ENCODE data around the gene EPN1.

EPN1 gene

DNA sequence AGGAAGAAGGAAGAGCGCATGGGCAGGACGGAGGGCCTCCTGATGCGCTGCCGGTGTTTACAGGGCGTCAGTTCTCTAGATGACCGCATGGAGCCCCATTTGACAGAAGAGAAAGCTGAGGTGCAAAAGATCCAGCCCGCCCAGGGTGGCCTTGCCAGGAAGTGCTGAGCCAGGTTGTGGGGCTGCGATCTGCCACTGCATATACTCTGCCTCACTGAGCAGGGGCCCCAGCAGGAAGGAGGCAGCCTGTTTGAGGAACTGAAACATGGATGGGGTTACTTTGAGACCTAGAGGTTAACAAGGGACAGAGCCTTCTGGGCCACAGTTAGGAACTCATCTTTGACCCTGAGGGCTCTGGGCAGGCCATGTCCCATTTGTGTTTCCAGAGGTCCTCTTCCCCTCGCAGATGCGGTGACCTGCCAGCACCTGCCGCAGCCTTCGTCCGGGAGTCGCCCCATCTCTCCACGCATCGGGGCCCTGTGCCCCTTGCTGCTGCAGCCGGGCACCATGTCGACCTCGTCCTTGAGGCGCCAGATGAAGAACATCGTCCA lies 3.2 kb downstream of the EPN1 start:
- no peak for DNase-seq (ENCODE audit: low read depth in 2 of 2, low spot score in 1 of 2)

- DNase-seq (ENCODE audit: low read depth in 2 of 2, low spot score in 1 of 2): no peak
Observed at GRCh38 chr19:55679343-55680257, 4.6 kb downstream of the EPN1 start.

DNA sequence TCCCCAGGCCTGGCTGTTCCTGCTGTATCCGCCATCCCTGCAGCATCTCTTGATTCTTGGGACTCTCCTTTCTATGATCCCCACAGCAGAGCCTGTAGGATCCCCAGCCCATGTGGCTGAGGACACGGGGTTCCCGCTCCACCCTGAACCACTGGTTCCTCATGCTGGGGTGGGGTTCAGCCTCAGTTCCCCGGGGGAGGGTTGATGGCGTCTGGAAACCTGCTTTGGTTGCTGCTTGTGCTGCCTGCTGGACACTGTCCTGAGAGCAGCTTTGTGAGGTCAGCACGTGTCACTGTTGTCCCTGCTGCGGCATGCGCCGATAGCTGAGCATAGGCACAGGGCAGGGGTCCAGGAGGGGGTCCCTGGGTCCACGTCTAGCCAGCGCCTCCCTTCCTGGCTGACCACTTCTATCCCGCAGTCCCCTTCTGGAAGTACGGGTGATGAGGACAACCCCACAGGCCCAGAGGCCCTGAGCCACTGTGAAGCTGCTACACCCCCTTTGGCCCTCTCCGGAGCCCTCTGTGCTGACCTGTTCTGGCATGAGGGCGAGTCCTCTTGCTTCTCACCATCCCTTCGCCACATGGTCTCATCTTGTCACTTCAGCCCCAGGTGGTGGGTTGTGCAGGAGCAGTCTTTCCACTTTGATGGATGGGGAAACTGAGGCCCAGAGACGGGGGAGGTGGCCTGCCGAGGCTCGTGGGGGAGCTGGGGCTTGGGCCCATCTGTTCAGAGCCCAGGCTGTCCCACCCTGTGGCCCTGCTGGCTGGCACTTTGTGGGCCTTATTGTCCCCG lies 5.5 kb downstream of the EPN1 start:
- no peak for DNase-seq (ENCODE audit: low read depth in 2 of 2, low spot score in 1 of 2)

GRCh38 chr19:55681131-55682092 lies 6.4 kb downstream of the EPN1 start:
- no peak for DNase-seq (ENCODE audit: low read depth in 2 of 2, low spot score in 1 of 2)

- DNase-seq (ENCODE audit: low read depth in 2 of 2, low spot score in 1 of 2): no peak
Observed at GRCh38 chr19:55683449-55684261, 8.6 kb downstream of the EPN1 start.

DNA sequence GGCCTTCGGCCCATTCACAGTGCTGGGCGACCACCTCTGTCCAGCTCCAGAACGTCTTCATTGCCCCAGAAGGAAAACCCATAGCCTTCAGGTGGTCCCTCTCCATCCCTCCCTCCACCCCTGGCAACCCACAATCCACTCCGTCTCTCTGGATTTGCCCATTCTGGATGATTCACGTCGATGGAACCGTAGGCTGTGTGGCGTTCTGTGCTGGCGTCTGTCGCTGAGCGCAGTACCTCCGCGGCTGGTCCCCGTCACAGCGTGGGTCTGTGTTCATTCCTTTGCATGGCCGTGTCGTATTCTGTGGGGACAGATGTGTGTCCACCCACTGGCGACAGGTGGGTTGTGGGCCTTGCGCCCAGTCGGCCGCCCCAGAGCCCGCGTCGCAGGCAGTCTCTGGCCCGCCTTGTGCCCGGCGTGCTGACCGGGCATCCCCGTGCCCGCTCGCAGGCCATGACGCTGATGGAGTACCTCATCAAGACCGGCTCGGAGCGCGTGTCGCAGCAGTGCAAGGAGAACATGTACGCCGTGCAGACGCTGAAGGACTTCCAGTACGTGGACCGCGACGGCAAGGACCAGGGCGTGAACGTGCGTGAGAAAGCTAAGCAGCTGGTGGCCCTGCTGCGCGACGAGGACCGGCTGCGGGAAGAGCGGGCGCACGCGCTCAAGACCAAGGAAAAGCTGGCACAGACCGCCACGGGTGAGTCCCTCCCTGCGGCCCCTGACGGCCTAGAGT lies 10.1 kb downstream of the EPN1 start:
- no peak for DNase-seq (ENCODE audit: low read depth in 2 of 2, low spot score in 1 of 2)

- DNase-seq (ENCODE audit: low read depth in 2 of 2, low spot score in 1 of 2): no peak
Observed at GRCh38 chr19:55685776-55686175, 10.8 kb downstream of the EPN1 start.

GRCh38 chr19:55686311-55687050 lies 11.5 kb downstream of the EPN1 start:
- DNase-seq (ENCODE audit: low read depth in 2 of 2, low spot score in 1 of 2): no peak

- DNase-seq (ENCODE audit: low read depth in 2 of 2, low spot score in 1 of 2): no peak
Observed at GRCh38 chr19:55687281-55688201, 12.5 kb downstream of the EPN1 start.

- no peak for DNase-seq (ENCODE audit: low read depth in 2 of 2, low spot score in 1 of 2)
Observed at GRCh38 chr19:55688422-55689218, 13.6 kb downstream of the EPN1 start.

DNA sequence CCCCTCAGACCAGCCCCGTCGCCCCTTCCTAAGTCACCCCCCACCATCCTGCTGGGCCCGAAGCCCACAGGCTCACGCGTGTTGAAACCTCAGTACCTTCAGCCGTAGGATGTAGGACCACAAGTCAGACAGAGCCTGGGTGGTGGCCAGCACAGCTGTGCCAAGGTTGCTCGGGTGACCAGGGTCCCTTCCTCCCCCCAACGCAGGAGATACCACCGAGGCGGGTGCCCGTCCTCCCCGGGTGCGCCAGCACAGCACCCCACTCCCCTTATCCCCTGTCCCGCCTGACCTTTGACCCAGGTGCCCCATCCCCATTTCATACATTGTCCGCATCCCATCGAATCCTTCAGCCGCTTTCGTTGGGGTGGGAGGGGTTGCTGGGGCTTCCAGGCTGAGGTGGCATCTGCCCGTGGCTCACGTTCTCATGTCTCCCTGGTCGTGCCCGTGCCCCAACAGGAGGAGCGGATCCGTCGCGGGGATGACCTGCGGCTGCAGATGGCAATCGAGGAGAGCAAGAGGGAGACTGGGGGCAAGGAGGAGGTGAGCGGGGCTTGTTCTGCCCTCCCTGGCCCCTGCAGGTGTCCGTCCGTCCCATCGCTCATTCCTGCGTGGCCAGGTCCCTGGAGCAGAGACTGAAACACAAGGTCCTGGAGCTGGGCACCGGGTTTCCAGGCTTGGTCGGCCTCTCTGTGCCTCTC lies 14.5 kb downstream of the EPN1 start:
- no peak for DNase-seq (ENCODE audit: low read depth in 2 of 2, low spot score in 1 of 2)

DNA sequence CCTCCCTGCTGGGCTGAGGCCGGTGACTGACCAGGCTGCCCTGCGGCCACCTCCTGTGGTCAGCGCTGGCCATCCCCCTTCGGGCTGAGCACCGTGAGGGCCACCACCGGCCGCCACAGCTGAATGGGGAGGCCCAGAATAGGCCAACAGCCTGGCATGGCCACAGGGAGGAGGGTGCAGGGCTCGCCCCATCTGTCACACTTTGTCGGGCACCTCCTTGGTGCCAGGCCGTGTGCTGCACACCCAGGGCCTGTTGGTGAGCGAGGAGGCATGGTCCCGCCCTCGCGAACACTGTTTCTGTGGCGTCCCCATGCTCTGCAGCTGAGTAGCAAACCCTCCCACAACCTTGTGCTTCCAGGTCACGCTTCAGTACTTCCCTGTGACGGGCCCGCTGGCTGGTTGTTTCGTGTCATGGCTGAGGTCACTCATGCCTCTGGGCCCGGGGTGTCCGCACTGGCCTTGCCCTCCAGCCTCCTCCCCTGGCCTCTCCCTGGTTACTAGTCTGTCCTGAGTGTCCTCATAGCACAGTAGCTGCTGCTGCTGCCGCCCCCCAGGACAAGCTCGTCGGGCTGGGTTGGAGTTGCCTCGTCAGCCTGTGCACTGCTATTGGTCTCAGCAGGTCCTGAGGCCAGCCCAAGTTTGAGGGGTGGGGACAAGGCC lies 15.2 kb downstream of the EPN1 start:
- no peak for DNase-seq (ENCODE audit: low read depth in 2 of 2, low spot score in 1 of 2)

DNA sequence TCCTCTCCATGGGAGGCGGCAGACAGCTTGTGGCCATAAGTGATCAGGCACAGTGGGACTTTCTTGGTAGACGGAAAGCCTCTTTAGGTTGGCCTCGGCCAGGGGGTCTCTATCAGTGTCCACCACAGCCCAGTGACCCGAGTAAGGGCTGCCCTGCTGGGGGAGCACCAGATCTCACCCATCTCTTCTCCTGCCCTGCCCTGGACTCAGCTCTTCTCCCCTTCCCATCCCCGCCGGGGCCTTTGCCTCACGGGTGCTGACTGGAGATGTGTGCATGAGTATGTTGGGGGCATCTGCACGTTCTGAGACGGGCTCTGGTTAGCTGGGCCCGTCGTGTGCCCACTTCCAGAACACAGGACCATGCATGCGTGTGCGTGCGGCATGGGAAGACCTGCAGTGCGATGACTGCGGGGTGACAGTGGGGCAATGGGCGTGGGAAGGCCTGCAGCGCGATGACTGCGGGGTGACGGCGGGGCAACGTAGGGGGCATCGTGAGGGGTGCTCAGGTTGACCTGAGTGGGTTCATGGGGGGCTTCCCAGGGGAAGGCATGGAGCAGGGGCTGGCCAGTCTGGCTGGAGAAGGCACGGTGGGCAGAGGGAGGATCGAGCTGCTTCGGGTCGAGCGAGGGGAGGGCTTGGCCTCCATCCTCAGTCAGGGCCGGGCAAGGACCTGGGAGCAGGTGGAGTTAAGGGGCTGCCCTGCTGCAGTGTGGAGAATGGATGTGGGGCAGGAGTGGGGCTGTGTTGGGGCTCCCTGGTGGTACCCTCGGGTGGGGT lies 15.9 kb downstream of the EPN1 start:
- DNase-seq (ENCODE audit: low read depth in 2 of 2, low spot score in 1 of 2): no peak

- DNase-seq (ENCODE audit: low read depth in 2 of 2, low spot score in 1 of 2): no peak
Observed at GRCh38 chr19:55691561-55692481, 16.8 kb downstream of the EPN1 start.
